ENCODE data around the gene FIG4. TPM values are rescaled to one million over a fixed set of nuclear protein-coding genes. Genes with fewer than 3 reads are reported as not detected.

Gene FIG4
- total RNA-seq, 1 donor from 2014 or later, result 13.5 TPM

DNA sequence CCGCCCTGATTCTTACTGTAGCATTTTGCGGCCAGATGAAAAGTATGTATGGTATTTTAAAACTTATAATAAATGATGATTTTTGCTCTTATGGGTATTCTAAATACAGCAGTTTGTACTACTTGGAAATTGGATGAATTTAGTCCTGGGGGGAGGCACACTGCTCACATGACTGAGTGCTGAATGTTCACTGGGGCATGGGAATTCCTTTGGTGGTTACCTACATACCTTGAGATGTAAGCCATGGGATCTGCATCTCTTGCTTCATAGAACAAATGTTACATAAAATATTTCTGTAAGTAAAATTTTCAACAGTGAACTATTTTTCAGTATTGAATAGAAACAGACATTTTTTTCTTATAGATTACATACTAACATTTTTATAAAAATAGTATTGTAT lies 71.1 kb downstream of the FIG4 start:
- Mint-ChIP-seq H3K9me3 (ENCODE audit: unreplicated experiment) (peaks cover 6% of the 10 kb centered on the region), H3K4me1 (ENCODE audit: unreplicated experiment) (peaks cover 2% of the 10 kb centered on the region), H3K4me3 (ENCODE audit: unreplicated experiment) (no peak overlapping the region), H3K27ac (ENCODE audit: unreplicated experiment) (no peak overlapping the region), H3K27me3 (ENCODE audit: unreplicated experiment) (no peaks in the 10 kb centered on the region), H3K36me3 (ENCODE audit: unreplicated experiment) (peaks cover 21% of the 10 kb centered on the region)
- no peak for DNase-seq (ENCODE audit: extremely low spot score, unreplicated experiment)
- TF ChIP-seq, protein P1, sequence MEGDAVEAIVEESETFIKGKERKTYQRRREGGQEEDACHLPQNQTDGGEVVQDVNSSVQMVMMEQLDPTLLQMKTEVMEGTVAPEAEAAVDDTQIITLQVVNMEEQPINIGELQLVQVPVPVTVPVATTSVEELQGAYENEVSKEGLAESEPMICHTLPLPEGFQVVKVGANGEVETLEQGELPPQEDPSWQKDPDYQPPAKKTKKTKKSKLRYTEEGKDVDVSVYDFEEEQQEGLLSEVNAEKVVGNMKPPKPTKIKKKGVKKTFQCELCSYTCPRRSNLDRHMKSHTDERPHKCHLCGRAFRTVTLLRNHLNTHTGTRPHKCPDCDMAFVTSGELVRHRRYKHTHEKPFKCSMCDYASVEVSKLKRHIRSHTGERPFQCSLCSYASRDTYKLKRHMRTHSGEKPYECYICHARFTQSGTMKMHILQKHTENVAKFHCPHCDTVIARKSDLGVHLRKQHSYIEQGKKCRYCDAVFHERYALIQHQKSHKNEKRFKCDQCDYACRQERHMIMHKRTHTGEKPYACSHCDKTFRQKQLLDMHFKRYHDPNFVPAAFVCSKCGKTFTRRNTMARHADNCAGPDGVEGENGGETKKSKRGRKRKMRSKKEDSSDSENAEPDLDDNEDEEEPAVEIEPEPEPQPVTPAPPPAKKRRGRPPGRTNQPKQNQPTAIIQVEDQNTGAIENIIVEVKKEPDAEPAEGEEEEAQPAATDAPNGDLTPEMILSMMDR (IDR thresholded peaks at IDR 0.05), result no peak

DNA sequence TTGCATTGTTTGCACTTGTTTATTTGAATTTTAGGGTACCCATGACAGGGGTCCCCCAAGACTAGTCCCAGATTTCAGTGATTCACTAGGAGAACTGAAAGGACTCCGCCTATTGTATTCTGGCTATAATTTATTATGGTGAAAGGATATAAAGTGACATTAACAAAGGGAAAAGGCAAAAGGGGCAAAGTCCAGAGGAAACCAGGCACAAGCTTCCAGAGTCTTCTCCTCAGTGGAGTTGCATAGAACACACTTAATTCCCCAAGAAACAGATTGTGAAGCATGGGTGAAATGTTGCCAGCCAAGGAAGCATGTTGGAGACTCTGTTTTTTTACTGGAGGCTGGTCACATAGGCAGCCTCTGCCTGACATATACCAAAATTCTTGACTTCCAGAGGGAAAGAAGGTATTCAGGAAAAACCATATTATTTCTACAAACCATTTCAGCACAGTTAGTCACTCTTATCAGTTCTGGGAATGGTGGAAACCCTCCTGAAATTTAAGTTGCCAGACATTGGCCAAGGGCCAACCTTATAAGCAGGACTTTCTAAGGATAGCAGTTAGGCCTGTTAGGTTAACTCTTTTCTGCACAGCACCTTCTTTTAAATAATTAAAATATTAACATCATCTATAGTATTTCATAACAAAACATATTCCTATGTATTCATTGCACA lies 71.8 kb downstream of the FIG4 start:
- no peak for DNase-seq (ENCODE audit: extremely low spot score, unreplicated experiment)
- peaks cover 17% of the 10 kb centered on the region for H3K36me3 Mint-ChIP-seq (ENCODE audit: unreplicated experiment)

DNA sequence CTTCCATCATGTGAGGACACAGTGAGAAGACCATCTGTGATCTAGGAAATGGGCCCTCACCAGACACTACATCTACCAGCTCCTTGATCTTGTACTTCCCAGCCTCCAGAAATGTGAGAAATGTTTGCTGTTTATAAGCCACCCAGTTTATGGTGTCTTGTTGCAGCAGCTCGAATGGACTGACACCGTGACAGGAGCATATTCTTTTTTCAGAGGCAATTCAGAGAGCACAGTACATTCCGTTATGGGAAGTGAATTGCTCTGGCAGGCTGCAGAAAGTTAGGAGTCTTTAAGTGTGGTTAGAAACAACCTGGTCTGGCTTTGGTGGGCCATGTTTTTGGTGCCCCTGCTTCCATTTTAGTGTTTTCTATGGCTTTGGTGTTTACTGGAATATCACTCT lies 75.1 kb downstream of the FIG4 start:
- DNase-seq (ENCODE audit: extremely low spot score, unreplicated experiment), result no peak
- Mint-ChIP-seq H3K36me3 (ENCODE audit: unreplicated experiment) (peaks cover 20% of the 10 kb centered on the region), H3K4me3 (ENCODE audit: unreplicated experiment) (no peak overlapping the region), H3K27me3 (ENCODE audit: unreplicated experiment) (no peaks in the 10 kb centered on the region), H3K27ac (ENCODE audit: unreplicated experiment) (no peak overlapping the region), H3K9me3 (ENCODE audit: unreplicated experiment) (no peaks in the 10 kb centered on the region), H3K4me1 (ENCODE audit: unreplicated experiment) (no peaks in the 10 kb centered on the region)
- TF ChIP-seq, protein P1 (IDR thresholded peaks at IDR 0.05), result no peak

More for the DNA sequence above, 71.8 kb downstream of the FIG4 start:
- Mint-ChIP-seq H3K4me1 (ENCODE audit: unreplicated experiment) (peaks cover 2% of the 10 kb centered on the region), H3K27ac (ENCODE audit: unreplicated experiment) (no peak overlapping the region), H3K9me3 (ENCODE audit: unreplicated experiment) (no peaks in the 10 kb centered on the region), H3K4me3 (ENCODE audit: unreplicated experiment) (no peak overlapping the region), H3K27me3 (ENCODE audit: unreplicated experiment) (no peaks in the 10 kb centered on the region)
- TF ChIP-seq, protein P1 (IDR thresholded peaks at IDR 0.05), result no peak

DNA sequence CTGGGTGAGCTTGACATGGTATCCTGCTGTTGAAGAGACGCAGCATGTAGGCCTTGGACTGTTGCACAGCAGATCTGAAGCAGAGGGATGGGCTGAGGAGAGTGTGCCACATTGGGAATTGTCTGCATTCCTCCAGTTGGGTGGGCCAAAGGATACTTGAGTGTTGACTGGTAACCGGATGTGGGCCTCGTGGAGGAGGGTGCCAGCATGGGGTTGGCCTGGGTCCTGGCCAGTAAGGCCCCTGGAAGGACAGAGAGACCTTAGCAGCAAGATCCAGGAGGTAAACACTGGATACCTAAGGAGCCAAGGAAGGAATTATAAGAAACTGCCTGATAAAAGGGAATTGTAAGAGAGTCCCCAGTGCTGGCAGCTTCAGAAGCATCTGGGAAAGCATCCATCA lies 76.9 kb downstream of the FIG4 start:
- no peaks in the 10 kb centered on the region for H3K27me3 Mint-ChIP-seq (ENCODE audit: unreplicated experiment)
- no peak overlapping the region for H3K4me3 Mint-ChIP-seq (ENCODE audit: unreplicated experiment)
- H3K27ac Mint-ChIP-seq (ENCODE audit: unreplicated experiment), result no peak overlapping the region
- H3K36me3 Mint-ChIP-seq (ENCODE audit: unreplicated experiment), result peaks cover 22% of the 10 kb centered on the region
- no peaks in the 10 kb centered on the region for H3K9me3 Mint-ChIP-seq (ENCODE audit: unreplicated experiment)
- no peak for DNase-seq (ENCODE audit: extremely low spot score, unreplicated experiment)
- H3K4me1 Mint-ChIP-seq (ENCODE audit: unreplicated experiment), result peaks cover 4% of the 10 kb centered on the region
- TF ChIP-seq, protein P1 (IDR thresholded peaks at IDR 0.05), result no peak

DNA sequence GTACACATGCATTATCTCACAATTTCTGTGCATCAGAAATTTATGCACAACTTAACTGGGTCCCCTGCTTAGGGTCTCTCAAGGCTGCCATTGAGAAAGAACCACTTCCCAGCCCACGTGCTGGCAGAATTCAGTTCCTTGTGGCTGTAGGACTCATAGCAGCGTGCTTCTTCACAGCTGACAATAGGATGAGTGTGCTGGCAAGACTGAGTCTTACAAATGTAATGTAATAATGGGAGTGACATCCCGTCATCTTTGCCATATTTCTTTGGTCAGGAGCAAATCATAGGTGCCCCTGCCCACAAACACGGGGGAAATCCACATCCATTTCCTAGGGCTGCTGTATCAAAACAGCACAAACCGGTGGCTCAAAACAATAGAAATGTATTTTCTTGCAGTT lies 77.4 kb downstream of the FIG4 start:
- TF ChIP-seq, protein P1 (IDR thresholded peaks at IDR 0.05), result no peak
- H3K36me3 Mint-ChIP-seq (ENCODE audit: unreplicated experiment), result peaks cover 22% of the 10 kb centered on the region
- no peaks in the 10 kb centered on the region for H3K27me3 Mint-ChIP-seq (ENCODE audit: unreplicated experiment)
- no peak overlapping the region for H3K4me3 Mint-ChIP-seq (ENCODE audit: unreplicated experiment)
- H3K4me1 Mint-ChIP-seq (ENCODE audit: unreplicated experiment), result peaks cover 9% of the 10 kb centered on the region
- no peak overlapping the region for H3K27ac Mint-ChIP-seq (ENCODE audit: unreplicated experiment)
- DNase-seq (ENCODE audit: extremely low spot score, unreplicated experiment), result no peak
- H3K9me3 Mint-ChIP-seq (ENCODE audit: unreplicated experiment), result no peaks in the 10 kb centered on the region
